ENCODE data around the gene VWA2. TPM values are rescaled to one million over a fixed set of nuclear protein-coding genes. Genes with fewer than 3 reads are reported as not detected.

Gene VWA2
- total RNA-seq, 4 donors from 2014 or later: 0.09 to 1.4 (median 0.48) TPM; not detected in 1

- ATAC-seq (ENCODE audit: low FRiP score) (no peak), DNase-seq (ENCODE audit: low spot score) (no peak)
- TF ChIP-seq, protein P1, sequence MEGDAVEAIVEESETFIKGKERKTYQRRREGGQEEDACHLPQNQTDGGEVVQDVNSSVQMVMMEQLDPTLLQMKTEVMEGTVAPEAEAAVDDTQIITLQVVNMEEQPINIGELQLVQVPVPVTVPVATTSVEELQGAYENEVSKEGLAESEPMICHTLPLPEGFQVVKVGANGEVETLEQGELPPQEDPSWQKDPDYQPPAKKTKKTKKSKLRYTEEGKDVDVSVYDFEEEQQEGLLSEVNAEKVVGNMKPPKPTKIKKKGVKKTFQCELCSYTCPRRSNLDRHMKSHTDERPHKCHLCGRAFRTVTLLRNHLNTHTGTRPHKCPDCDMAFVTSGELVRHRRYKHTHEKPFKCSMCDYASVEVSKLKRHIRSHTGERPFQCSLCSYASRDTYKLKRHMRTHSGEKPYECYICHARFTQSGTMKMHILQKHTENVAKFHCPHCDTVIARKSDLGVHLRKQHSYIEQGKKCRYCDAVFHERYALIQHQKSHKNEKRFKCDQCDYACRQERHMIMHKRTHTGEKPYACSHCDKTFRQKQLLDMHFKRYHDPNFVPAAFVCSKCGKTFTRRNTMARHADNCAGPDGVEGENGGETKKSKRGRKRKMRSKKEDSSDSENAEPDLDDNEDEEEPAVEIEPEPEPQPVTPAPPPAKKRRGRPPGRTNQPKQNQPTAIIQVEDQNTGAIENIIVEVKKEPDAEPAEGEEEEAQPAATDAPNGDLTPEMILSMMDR (IDR thresholded peaks at IDR 0.05): no peak
Measured at GRCh38 chr10:114313866-114314265, 74.8 kb downstream of the VWA2 start.

DNA sequence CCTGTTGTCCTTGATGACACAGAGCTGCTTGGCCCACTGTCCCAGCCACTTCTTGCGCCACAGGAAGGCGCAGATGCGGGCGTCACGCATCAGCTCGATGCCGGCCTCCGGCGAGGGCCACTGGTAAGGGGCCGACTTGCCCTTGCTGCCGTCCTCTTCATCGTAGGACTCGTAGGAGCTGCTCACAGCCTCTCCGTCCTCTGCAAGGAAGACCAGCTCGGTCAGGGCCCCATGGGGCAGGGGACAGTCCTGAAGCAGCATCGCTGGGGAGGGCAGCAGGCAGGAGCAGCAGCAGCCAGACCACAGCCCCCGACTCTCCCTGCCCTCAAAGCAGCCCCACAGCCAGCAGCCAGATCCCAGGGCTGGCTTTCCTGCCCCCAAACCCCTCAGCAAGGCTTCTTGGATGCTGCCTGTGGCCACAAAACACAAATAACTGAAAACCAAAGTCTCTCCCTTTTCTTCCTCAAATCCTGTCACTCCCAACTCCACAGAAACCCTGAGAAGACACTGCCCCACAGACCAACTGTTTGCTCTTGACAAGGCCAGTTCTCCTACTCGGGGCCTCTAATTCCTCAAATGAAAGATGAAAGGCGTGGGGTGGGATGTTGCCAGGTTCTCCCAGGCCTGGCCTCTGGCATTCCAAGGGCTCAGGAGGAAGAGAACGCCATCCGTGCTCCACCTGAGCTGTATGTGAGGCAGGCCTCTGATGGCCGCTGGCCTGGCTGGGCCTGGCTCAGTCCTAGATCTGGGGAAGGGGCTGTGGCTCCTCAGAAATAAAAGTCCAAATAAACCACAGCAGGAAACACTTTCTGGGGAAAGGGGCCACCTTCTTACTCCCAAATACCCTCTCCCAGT, 76.7 kb downstream of the VWA2 start:
- DNase-seq (ENCODE audit: low spot score) (no peak), ATAC-seq (ENCODE audit: low FRiP score) (no peak)
- TF ChIP-seq, protein P1 (IDR thresholded peaks at IDR 0.05): no peak

- TF ChIP-seq, protein P1 (IDR thresholded peaks at IDR 0.05): no peak
- DNase-seq (ENCODE audit: low spot score) (no peak), ATAC-seq (ENCODE audit: low FRiP score) (no peak)
Measured at GRCh38 chr10:114316744-114317143, 77.7 kb downstream of the VWA2 start.

DNA sequence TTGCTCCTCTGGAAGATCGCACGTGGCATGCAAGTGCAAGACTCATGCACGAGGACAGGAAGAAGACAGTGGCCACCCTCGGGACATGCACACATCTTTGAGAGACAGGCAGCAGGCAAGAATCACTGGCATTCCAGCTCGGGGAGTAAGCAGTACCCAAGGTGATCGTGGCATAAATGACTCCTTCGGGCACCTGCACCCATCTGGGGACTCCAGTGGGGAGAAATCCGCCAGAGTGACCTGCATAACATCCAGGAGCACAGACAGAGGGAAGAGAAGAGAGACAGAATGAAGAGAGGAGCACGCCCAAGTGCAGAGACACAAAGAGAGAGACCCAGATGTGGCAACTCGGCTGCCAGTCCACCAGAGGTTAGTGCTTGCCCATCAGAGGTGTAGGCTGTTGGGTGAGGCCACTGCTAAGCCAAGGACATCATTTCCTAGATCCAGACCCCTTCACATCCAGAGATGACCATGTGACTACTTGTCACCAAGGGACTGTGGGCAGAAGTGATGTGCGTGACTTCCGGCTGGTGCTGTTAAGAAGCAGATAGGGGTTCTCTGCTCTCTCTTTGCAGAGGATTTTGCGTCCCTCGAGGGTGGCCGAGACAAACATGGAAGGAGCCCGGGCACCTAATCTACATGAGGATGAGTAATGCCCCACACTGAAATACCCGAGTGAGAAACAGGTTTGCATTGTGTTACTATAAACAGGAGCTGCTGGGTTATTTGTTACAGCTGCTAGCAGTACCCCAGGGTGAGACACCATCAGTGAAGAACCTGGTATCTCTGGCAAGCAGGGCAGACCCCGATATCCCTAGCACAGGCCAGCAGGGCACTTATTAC, 80.6 kb downstream of the VWA2 start:
- DNase-seq (ENCODE audit: low spot score): no peak
- ATAC-seq (ENCODE audit: low FRiP score): no peak
- TF ChIP-seq, protein P1 (IDR thresholded peaks at IDR 0.05): no peak

- peak; percentile 48 for ATAC-seq (ENCODE audit: low FRiP score)
- no peak for DNase-seq (ENCODE audit: low spot score)
- TF ChIP-seq, protein P1 (IDR thresholded peaks at IDR 0.05): no peak
Measured at GRCh38 chr10:114320249-114321116, 81.4 kb downstream of the VWA2 start.

- DNase-seq (ENCODE audit: low spot score) (no peak), ATAC-seq (ENCODE audit: low FRiP score) (no peak)
- TF ChIP-seq, protein P1 (IDR thresholded peaks at IDR 0.05): no peak
Measured at GRCh38 chr10:114322344-114322743, 83.3 kb downstream of the VWA2 start.
